BE2C (cell line): ENCODE measurements around the gene KCTD14.
"Not testable (repeated sequence)": the region's sequence is repeated elsewhere in the genome, so short reads cannot be mapped to it uniquely, and the experiment has no call there.

Source experiments
- DNase-seq: peaks from one replicate; pipeline ENCODE4 v3.0.0-alpha.2; 2020
- H3K27me3 ChIP-seq: fragments of 250-450 bp; sonication (Bioruptor Pico); 2 replicates; pipeline ENCODE4 v1.5.1; 2020; ENCODE audit warnings: mild to moderate bottlenecking
- H3K36me3 ChIP-seq: fragments of 250-450 bp; sonication (Bioruptor Pico); 2 replicates; pipeline ENCODE4 v1.5.1; 2020; ENCODE audit warnings: mild to moderate bottlenecking
- H3K4me1 ChIP-seq: fragments of 250-450 bp; sonication (Bioruptor Pico); 2 replicates; pipeline ENCODE4 v1.5.1; 2020
- H3K4me3 ChIP-seq: 2 replicates; pipeline ENCODE4 v1.5.1; 2011; ENCODE audit warnings: low read depth, low read length
- H3K9me3 ChIP-seq: fragments of 250-450 bp; sonication (Bioruptor Pico); 2 replicates; pipeline ENCODE4 v1.5.1; 2020
- TF ChIP-seq, protein P1 (sequence below): IDR thresholded peaks from 2 replicates; pipeline ENCODE4 v1.5.1; 2012; ENCODE audit warnings: mild to moderate bottlenecking, low read depth, low read length

KCTD14 gene

DNA sequence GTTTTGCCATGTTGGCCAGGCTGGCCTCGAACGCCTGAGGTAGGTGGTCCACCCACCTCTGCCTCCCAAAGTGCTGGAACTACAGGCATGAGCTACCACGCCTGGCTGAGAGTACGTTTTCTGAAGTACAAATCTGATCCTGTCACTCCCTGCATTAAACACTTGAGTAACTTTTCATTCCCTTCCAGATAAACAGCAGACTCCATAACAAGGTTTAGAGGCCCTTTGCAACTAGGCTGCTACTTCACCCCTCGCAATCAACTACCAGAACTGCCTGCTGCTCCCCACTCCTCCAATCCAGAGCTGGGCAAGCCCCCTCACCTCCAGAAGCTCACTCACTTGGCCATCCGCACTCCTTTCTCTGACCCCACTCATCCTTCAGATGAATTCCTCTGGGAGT is 1.5 kb downstream of the KCTD14 start:
- Histone ChIP-seq H3K27me3 (no peaks in the 10 kb centered on the region), H3K4me1 (no peaks in the 10 kb centered on the region), H3K36me3 (no peaks in the 10 kb centered on the region), H3K4me3 (no peak overlapping the region), H3K9me3 (no peaks in the 10 kb centered on the region)
- DNase-seq, result no peak
- TF ChIP-seq, protein P1, sequence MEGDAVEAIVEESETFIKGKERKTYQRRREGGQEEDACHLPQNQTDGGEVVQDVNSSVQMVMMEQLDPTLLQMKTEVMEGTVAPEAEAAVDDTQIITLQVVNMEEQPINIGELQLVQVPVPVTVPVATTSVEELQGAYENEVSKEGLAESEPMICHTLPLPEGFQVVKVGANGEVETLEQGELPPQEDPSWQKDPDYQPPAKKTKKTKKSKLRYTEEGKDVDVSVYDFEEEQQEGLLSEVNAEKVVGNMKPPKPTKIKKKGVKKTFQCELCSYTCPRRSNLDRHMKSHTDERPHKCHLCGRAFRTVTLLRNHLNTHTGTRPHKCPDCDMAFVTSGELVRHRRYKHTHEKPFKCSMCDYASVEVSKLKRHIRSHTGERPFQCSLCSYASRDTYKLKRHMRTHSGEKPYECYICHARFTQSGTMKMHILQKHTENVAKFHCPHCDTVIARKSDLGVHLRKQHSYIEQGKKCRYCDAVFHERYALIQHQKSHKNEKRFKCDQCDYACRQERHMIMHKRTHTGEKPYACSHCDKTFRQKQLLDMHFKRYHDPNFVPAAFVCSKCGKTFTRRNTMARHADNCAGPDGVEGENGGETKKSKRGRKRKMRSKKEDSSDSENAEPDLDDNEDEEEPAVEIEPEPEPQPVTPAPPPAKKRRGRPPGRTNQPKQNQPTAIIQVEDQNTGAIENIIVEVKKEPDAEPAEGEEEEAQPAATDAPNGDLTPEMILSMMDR, result no peak

DNA sequence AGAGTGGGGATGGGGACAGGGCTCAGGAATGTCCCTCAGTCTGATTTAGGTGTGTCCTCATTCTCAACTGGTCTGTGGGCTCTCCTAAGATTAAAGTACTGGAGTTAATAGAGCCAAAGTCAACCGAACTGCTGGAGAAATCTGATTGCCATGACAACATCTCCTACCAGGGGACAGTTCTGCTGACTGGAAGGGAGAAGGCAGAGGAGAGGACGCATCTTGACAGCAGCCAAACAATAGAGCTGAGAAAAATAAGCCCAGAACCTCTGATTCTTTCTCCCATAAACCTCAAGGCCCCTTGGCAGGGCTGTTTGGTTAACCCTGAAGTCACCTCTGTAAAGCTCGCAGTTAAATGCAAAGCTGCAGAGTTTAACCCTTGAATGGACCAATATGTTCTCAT is 2.8 kb downstream of the KCTD14 start:
- Histone ChIP-seq H3K36me3 (no peaks in the 10 kb centered on the region), H3K4me3 (no peak overlapping the region), H3K4me1 (no peaks in the 10 kb centered on the region), H3K27me3 (no peaks in the 10 kb centered on the region), H3K9me3 (no peaks in the 10 kb centered on the region; the same call in 1 of the 2 replicates)
- no peak for DNase-seq
- TF ChIP-seq, protein P1, result no peak

DNA sequence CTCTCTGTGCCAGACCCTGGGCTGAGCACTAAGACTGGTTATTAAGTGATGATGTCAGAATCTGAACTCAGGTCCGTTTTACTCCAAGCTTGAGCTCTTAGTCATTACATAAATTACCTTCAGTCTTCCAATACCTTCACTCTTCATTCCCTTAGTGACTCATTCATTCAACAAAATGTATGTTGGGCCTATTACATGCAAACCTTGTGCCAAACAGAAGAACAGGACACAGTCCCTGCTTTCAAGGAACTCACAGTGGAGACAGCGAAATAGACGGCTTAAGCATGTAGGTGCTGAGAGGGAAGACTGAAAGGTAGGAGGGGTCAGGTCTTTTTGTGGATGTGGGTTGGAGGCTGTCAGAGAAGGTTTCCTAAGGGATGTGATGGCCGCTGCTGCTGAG is 3.3 kb downstream of the KCTD14 start:
- TF ChIP-seq, protein P1, result no peak
- Histone ChIP-seq H3K4me1 (no peaks in the 10 kb centered on the region), H3K9me3 (no peaks in the 10 kb centered on the region; the same call in 1 of the 2 replicates), H3K4me3 (no peak overlapping the region), H3K36me3 (no peaks in the 10 kb centered on the region), H3K27me3 (no peaks in the 10 kb centered on the region)
- no peak for DNase-seq

DNA sequence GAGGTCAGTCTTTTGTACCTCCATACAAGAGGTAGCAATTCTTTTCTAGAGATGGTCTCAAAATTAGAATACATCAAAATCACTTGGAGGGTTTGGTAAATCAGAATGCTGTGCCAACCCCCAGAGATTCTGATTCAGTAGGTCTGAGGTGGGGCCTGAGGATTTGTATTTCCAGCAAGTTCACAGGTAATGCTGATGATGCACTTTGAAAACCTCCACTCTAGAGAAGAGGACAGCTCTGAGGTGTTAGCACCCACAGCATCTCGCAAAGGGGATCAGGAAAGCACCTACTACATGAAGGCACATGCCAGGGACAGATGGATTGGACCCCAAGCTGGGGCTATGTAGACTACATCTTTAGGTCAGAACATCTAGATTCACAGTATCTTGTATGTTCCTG is 7.2 kb downstream of the KCTD14 start:
- H3K4me3 ChIP-seq, result no peak overlapping the region
- TF ChIP-seq, protein P1, result no peak
- no peak for DNase-seq

DNA sequence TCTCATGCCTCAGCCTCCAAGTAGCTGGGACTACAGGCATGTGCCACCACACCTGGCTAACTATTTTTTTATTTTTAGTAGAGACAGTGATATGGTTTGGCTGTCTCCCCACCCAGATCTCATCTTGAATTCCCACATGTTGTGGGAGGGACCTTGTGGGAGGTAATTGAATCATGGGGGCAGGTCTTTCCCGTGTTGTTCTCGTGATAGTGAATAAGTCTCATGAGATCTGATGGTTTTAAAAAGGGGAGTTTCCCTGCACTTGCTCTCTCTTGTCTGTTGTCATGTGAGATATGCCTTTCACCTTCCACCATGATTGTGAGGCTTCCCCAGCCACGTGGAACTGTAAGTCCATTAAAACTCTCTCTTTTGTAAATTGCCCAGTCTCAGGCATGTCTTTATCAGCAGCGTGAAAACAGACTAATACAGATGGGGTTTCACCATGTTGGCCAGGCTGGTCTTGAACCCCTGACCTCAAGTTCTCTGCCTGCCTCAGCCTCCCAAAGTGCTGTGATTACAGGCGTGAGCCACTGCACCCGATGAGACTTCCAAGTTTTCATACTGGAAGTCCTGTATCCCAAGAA is 8.0 kb downstream of the KCTD14 start:
- not testable (repeated sequence) for H3K4me1 ChIP-seq, H3K27me3 ChIP-seq, H3K9me3 ChIP-seq, H3K4me3 ChIP-seq, H3K36me3 ChIP-seq, DNase-seq

More for the DNA sequence above, 7.2 kb downstream of the KCTD14 start:
- Histone ChIP-seq H3K9me3 (no peaks in the 10 kb centered on the region; the same call in 1 of the 2 replicates), H3K27me3 (no peaks in the 10 kb centered on the region), H3K4me1 (no peaks in the 10 kb centered on the region), H3K36me3 (no peaks in the 10 kb centered on the region)

DNA sequence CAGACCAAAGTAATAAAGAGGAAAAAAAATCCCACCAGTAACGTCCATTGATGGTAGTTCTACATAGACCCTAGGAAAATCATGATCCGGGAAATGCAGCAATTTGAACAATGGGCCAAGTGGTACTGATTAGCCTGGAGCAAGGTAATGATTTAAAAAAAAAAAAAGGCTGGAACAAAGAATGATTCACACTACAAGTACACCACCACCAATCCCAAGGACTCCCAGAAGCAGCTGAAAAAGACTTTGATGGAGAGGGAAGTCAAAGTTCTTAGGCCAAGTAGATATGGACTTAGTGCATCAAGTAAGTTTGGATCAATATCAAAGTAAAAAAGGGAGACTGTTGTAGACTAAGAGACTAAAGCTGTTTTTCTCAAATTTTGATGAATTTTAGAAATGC is 11.8 kb downstream of the KCTD14 start:
- no peaks in the 10 kb centered on the region for H3K36me3 ChIP-seq
- TF ChIP-seq, protein P1, result no peak
- no peak overlapping the region for H3K4me3 ChIP-seq
- no peaks in the 10 kb centered on the region for H3K27me3 ChIP-seq
- no peak for DNase-seq
- no peaks in the 10 kb centered on the region; the same call in 1 of the 2 replicates for H3K9me3 ChIP-seq
- no peaks in the 10 kb centered on the region for H3K4me1 ChIP-seq
